Activated T-cell treated with anti-CD3 and anti-CD28 coated beads, Interleukin-2, amount 50 U/mL, for 72 hours (primary cell): ENCODE measurements around the gene MSH5. TPM values are rescaled to one million over a fixed set of nuclear protein-coding genes. Genes with fewer than 3 reads are reported as not detected.
"Not testable (repeated sequence)": the region's sequence is repeated elsewhere in the genome, so short reads cannot be mapped to it uniquely, and the experiment has no call there.

Experiments
- ATAC-seq, 2 donors: fragments of 150-1000 bp; cut with Tn5 transposase; replicated peaks in 1 of 2; 2 replicates each; pipeline ENCODE4 v1.10.0; 2021; ENCODE audit warnings: moderate library complexity in 2 of 2, mild to moderate bottlenecking in 1 of 2
- DNase-seq, 2 donors: peaks; one replicate each; pipeline ENCODE4 v3.0.0; 2021 to 2022; ENCODE audit warnings: mixed read lengths in 1 of 2
- H3K27ac Mint-ChIP-seq: one replicate; pipeline ENCODE4 v1.8.0; 2022; ENCODE audit warnings: mild to moderate bottlenecking, moderate library complexity, mixed read lengths
- H3K27me3 Mint-ChIP-seq: one replicate; pipeline ENCODE4 v1.8.0; 2022; ENCODE audit warnings: low read depth, mixed read lengths
- H3K36me3 Mint-ChIP-seq, 2 donors: one replicate each; pipeline ENCODE4 v1.8.0; 2022; ENCODE audit warnings: mixed read lengths in 2 of 2, mild to moderate bottlenecking in 1 of 2; ENCODE audit not compliant: insufficient read depth in 2 of 2
- H3K4me1 Mint-ChIP-seq: one replicate; pipeline ENCODE4 v1.8.0; 2022; ENCODE audit warnings: low read depth, mixed read lengths
- H3K4me3 Mint-ChIP-seq, 2 donors: one replicate each; pipeline ENCODE4 v1.8.0; 2022; ENCODE audit warnings: mild to moderate bottlenecking in 2 of 2, mixed read lengths in 2 of 2, moderate library complexity in 2 of 2
- H3K9me3 Mint-ChIP-seq, 2 donors: one replicate each; pipeline ENCODE4 v1.8.0; 2022; ENCODE audit warnings: mixed read lengths in 2 of 2
- total RNA-seq, 2 donors: library from RNA; stranded (reverse); gene quantifications; one replicate each; pipeline ENCODE4 v1.2.3, GENCODE V29; 2022

The MSH5 gene
- total RNA-seq, 2 donors from 2014 or later: 84.9 to 98.4 TPM

DNA sequence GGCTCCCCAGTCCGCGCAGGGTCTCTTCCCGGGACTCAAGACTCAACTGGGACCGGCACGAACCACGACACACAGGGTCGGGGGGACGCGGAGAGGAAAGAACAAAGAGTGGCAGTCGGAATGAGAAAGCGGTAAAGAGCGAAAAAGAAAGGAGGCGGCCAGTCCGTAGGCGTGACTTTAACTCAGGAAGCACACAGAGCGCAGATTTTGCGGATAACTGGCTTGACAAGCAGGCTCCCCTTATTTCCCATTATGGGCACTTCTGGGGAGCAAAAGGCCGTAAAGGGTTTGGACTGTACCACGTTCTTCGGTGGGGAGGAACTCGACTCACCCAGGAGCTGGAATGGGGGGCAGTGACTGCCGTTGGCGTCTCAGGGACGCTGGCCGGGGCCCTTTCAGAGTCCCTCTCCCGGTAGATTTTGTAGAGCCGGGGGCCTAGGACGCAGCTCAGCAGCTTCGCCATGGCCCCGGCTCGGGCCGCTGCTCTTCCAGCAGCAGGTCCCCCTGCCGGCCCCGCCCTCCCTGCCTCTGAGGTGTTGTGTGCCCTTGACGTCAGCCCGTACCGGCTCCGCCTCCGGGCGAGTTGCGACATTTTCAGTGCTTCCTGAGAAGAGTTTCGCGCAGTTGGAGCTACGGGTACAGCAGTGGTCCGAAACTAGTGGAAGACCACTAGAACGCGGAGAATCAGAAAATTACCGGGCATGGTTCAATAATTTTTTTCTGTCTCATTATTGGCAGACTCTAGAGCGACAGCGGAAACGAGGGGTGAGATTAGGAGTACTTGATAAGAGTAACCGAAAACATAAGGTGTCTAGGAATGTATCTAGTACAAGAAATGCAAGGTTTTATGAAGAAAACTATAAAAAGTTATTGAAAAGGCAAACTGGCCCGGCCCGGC lies 36.7 kb upstream of the MSH5 start, which contains the start of gene ABHD16A:
TSS of gene ABHD16A (minus strand) at position 506 of the 898 bp plus-strand sequence. CDS start at position 463, 43 bp downstream.
- H3K4me1 Mint-ChIP-seq: peaks cover 30% of the 10 kb centered on the region

GRCh38 chr6:31705931-31706330 lies 33.9 kb upstream of the MSH5 start:
- H3K4me1 Mint-ChIP-seq: peaks cover 29% of the 10 kb centered on the region
- no peak overlapping the region for H3K4me3 Mint-ChIP-seq
- H3K27ac Mint-ChIP-seq: no peak overlapping the region
- DNase-seq: no peak
- no peak for ATAC-seq
- H3K9me3 Mint-ChIP-seq: no peaks in the 10 kb centered on the region
- peaks cover 6% of the 10 kb centered on the region in 2 donors for H3K36me3 Mint-ChIP-seq
- H3K27me3 Mint-ChIP-seq: no peaks in the 10 kb centered on the region

More for the DNA sequence above, 36.7 kb upstream of the MSH5 start, which contains the start of gene ABHD16A:
- Mint-ChIP-seq H3K9me3 (no peaks in the 10 kb centered on the region), H3K4me3 (peak within 1 kb of the TSS; percentile 87 to 90), H3K27me3 (no peaks in the 10 kb centered on the region), H3K27ac (peak within 1 kb of the TSS; percentile 95), H3K36me3 (peaks cover 6% of the 10 kb centered on the region in 2 donors)
- ATAC-seq: peak; percentile 97
- peak; percentile 97 to 98 for DNase-seq

DNA sequence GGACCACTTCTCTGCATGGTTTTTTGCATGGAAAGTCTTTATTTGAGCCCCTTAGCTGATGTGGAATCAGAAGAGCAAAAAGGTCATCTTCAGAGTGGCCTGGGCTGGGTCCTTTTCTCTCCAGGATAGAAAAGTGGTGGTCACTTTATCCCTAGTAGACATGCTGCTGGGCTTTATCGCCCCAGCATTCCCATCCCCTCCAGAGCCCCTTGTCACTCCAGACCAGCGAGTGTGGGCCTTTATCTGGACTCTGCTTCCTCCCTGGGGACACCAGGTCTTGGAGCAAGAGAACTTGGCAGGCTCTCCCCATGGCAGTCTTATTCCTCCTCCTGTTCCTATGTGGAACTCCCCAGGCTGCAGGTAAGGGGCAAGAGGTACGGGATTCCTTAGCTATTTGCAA lies 33.2 kb upstream of the MSH5 start, which contains the start of gene LY6G6F:
TSS of gene LY6G6F (plus strand) at position 268 of the 400 bp plus-strand sequence. CDS start at position 309, 41 bp downstream.
- Mint-ChIP-seq H3K4me1 (peaks cover 27% of the 10 kb centered on the region), H3K27me3 (no peaks in the 10 kb centered on the region), H3K27ac (no peak within 1 kb of the TSS)

GRCh38 chr6:31707701-31708100 lies 32.1 kb upstream of the MSH5 start:
- Mint-ChIP-seq H3K27me3 (no peaks in the 10 kb centered on the region), H3K4me1 (peaks cover 18% of the 10 kb centered on the region), H3K36me3 (peaks cover under 1% of the 10 kb centered on the region in 2 donors), H3K27ac (no peak overlapping the region), H3K9me3 (no peaks in the 10 kb centered on the region), H3K4me3 (no peak overlapping the region)
- no peak for ATAC-seq
- no peak for DNase-seq

More for the DNA sequence above, 33.2 kb upstream of the MSH5 start, which contains the start of gene LY6G6F:
- Mint-ChIP-seq H3K9me3 (no peaks in the 10 kb centered on the region), H3K4me3 (no peak within 1 kb of the TSS), H3K36me3 (peaks cover 6% of the 10 kb centered on the region in 2 donors)
- ATAC-seq (no peak), DNase-seq (no peak)

GRCh38 chr6:31708224-31708623 lies 31.6 kb upstream of the MSH5 start:
- peaks cover 17% of the 10 kb centered on the region for H3K4me1 Mint-ChIP-seq
- H3K27me3 Mint-ChIP-seq: no peaks in the 10 kb centered on the region
- no peak overlapping the region for H3K4me3 Mint-ChIP-seq
- DNase-seq (no peak), ATAC-seq (no peak)
- no peak overlapping the region for H3K27ac Mint-ChIP-seq
- H3K36me3 Mint-ChIP-seq: no peaks in the 10 kb centered on the region
- H3K9me3 Mint-ChIP-seq: no peaks in the 10 kb centered on the region

DNA sequence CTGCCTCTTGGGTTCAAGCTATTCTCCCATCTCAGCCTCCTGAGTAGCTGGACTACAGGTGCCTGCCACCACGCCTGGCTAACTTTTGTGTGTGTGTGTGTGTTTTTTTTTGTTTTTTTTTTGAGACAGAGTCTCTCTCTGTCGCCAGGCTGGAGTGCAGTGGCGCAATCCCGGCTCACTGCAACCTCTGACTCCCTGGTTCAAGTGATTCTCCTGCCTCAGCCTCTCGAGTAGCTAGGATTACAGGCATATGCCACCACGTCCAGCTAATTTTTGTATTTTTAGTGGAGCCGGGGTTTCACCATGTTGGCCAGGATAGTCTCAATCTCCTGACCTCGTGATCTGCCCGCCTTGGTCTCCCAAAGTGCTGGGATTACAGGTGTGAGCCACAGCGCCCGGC lies 30.6 kb upstream of the MSH5 start:
- H3K27me3 Mint-ChIP-seq, ATAC-seq, H3K9me3 Mint-ChIP-seq, H3K4me3 Mint-ChIP-seq, H3K27ac Mint-ChIP-seq, H3K36me3 Mint-ChIP-seq, DNase-seq: not testable (repeated sequence)
- peaks cover 12% of the 10 kb centered on the region for H3K4me1 Mint-ChIP-seq

- H3K4me3 Mint-ChIP-seq: peak overlapping the region in 1 of 2 donors; percentile 20
- H3K27ac Mint-ChIP-seq: no peak overlapping the region
- H3K36me3 Mint-ChIP-seq: no peaks in the 10 kb centered on the region
- peaks cover 15% of the 10 kb centered on the region for H3K4me1 Mint-ChIP-seq
- DNase-seq (no peak), ATAC-seq (no peak)
- peaks cover 6% of the 10 kb centered on the region for H3K27me3 Mint-ChIP-seq
- H3K9me3 Mint-ChIP-seq: no peaks in the 10 kb centered on the region
Measured at GRCh38 chr6:31710523-31711219, 29.1 kb upstream of the MSH5 start.

- DNase-seq: no peak
- Mint-ChIP-seq H3K4me1 (peaks cover 15% of the 10 kb centered on the region), H3K27ac (no peak overlapping the region), H3K9me3 (no peaks in the 10 kb centered on the region), H3K36me3 (no peaks in the 10 kb centered on the region), H3K4me3 (no peak overlapping the region), H3K27me3 (peaks cover 6% of the 10 kb centered on the region)
- peak in 1 of 2 donors; percentile 38 for ATAC-seq
Measured at GRCh38 chr6:31711233-31711632, 28.6 kb upstream of the MSH5 start.

DNA sequence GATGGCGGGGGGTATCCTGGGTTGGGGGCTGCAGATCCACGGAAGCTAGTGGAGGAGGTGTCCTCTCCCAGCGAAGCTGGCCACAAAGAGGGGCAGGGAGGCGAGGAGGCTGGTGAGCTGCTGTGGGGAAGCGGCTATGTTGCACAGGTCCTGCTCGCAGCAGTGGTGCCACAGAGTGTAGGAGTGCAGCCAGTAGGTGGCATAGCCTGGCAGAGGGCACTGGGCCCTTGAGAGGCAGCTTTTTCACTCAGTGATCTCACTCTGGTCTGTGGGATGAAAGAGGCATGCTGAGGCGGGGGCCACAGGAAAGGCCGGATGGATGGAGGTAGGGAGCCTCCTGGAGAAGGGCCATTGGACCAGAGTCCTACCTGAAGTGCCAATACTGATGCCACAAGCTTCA lies 27.5 kb upstream of the MSH5 start:
- Mint-ChIP-seq H3K4me3 (no peak overlapping the region), H3K27me3 (peaks cover 6% of the 10 kb centered on the region), H3K27ac (no peak overlapping the region), H3K36me3 (no peaks in the 10 kb centered on the region), H3K9me3 (no peaks in the 10 kb centered on the region), H3K4me1 (peaks cover 15% of the 10 kb centered on the region)
- DNase-seq (no peak), ATAC-seq (peak; percentile 44 to 52)

DNA sequence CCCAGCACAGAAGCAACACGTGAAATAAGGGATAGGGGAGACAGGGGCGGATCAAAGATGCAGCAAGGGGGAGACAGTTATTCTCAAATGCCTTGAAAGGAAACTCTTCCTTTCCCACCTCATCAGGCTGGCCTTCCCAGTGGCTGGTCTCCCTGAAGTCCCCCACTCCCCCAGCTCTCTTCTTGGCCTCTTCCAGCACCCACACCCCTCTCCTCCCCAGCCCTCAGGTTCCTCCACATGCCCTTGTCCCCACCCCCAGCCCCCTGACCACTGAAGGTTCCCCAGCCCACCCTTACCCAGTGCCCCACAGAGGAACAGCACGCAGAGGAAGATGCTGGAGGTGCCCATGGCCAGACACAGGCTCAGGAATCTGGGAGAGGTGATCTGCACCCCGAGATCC lies 26.3 kb upstream of the MSH5 start:
- DNase-seq: no peak
- no peak for ATAC-seq
- Mint-ChIP-seq H3K27me3 (peaks cover 6% of the 10 kb centered on the region), H3K9me3 (no peaks in the 10 kb centered on the region), H3K4me3 (no peak overlapping the region), H3K36me3 (no peaks in the 10 kb centered on the region), H3K27ac (no peak overlapping the region), H3K4me1 (peaks cover 15% of the 10 kb centered on the region)

DNA sequence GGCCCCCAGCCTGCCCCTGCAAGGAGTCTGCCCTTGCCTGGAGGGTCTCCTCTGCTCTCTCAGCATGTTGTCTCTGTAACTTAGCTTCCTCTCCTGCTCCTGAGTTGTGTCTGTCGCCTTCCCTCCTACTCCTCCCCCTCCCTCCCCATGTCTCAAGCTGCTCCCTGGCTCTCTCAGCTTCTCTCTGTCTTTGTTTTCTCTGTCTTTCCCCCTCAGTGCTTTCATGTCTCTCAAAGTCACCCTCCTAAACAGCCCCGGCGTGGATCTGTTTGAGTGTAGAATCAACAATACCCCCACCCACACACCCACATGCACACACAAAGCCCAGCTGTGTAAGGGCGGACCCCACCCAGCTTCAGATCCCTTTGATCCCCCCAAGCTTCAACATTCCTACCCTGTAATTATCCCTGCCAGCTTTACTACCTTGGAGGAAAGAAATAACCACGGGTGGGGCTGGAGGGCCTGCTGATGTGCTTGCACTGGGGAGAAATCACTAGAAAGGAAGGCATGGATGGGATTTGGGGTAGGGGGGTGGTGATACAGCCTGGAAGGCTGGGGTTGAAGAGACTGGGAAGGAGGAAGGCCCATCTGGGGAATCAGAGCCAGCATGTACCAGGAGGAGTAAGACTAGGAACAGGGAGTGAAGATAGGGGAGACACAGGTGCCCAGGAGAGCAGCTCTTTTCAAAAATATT lies 25.7 kb upstream of the MSH5 start:
- ATAC-seq: no peak
- Mint-ChIP-seq H3K36me3 (no peaks in the 10 kb centered on the region), H3K4me3 (no peak overlapping the region), H3K27me3 (peaks cover 6% of the 10 kb centered on the region), H3K9me3 (no peaks in the 10 kb centered on the region), H3K4me1 (peaks cover 15% of the 10 kb centered on the region), H3K27ac (no peak overlapping the region)
- no peak for DNase-seq

GRCh38 chr6:31715022-31715958 lies 24.5 kb upstream of the MSH5 start, which contains the start of gene LY6G6D:
Gene LY6G6D, plus strand, starts transcription at chr6:31715348. Its CDS starts 8 bp downstream, at chr6:31715356.
- Mint-ChIP-seq H3K4me3 (no peak within 1 kb of the TSS), H3K36me3 (no peaks in the 10 kb centered on the region), H3K27me3 (peaks cover 6% of the 10 kb centered on the region), H3K9me3 (no peaks in the 10 kb centered on the region), H3K4me1 (peaks cover 15% of the 10 kb centered on the region), H3K27ac (no peak within 1 kb of the TSS)
- ATAC-seq (no peak), DNase-seq (no peak)
